Stimulated activated CD8-positive, alpha-beta memory T cell treated with anti-CD3 and anti-CD28 coated beads, Interleukin-4, amount 100 ng/mL, for 48 hours (primary cell): ENCODE measurements around the gene AUTS2.
"Not testable (repeated sequence)": the region's sequence is repeated elsewhere in the genome, so short reads cannot be mapped to it uniquely, and the experiment has no call there.

ENCODE experiments used
- DNase-seq: peaks from one replicate; pipeline ENCODE4 v3.0.0-alpha.2; 2020

The AUTS2 gene

GRCh38 chr7:70344726-70345125, 746.5 kb downstream of the AUTS2 start:
- no peak for DNase-seq

DNA sequence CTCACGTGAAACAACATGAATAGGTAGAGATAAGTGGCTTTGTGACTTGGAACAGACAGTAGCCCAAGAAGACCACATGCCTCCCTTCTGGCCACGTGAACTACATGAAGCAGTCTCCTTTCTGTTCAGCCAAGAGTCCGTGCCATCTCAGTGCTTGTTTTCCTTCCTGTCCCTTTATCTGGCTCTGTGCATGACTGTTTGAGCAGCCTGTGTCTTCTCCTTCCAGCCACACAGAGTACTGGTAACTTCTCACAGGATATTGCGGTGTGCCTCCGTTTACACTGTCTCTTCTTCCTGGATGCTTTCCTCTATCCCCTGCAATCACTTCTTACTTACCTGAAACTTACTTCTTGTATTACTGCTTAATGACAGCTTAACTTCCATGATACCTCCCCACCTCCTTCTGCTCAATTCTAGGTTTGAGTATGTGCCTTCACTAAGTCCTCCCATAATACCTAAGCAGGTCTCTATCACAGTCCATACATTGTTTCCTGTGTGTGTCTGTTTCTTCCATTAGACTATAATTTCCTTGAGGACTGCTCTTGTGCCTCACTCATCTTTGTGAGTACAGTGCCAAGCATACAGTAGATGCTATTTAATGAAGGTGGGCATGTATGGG, 748.7 kb downstream of the AUTS2 start:
- no peak for DNase-seq

DNA sequence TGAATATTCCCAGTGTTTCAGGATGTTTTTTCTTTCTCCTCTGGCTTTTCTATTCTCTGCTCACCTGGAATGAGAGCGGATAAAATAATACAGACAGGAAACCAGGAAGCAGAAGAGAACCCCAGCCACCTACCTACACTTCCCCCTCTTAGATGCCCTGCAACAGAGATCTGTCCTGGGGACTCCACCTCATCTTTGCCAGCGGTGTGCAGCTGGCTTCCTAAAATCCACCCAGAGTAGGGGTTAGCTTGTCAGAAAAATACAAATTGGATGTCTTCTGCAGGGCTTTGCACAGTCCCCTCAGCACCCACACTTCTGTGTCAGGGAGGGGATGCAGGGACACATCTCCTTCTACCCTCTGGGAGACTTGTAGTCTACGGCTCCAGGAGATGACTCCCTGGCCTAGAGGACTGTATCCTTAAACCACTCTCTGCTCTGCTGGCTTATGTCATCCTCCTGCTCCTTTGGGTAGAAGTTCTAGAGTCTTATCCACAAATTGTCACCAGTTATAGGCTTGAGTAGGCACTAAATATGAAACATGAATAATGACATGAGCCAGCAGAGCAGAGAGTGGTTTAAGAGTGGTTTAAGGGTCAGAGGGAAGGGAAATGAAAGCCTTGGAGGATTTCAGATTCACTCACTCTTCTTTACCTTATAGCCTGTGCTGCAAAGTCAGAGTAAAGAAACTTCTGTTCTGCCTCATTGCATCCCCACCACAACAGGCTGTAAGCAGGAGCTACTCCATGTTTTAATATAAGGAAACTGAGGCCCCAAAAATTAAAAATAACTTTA, 749.4 kb downstream of the AUTS2 start:
- DNase-seq, result no peak

DNA sequence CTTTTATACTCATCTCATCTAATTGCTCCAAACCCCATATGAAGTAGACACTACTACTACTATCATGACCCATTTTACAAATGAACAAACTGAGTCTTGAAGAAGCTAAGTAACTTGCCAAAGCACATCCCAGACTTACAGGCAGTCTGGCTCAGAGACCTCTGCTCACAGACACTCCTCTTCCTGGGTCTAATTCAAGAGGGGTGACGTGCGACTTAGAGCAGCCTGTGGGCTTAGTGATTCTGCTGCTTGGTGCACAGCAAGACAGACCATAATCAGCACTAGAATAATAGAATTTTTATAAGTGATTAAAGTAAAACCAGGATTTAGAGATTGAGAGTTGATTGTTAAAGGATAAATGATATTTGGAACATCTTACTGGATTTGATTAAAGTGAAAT, 750.8 kb downstream of the AUTS2 start:
- DNase-seq, result no peak

- DNase-seq, result no peak
These were observed 751.5 kb downstream of the AUTS2 start for GRCh38 chr7:70349819-70350218.

DNA sequence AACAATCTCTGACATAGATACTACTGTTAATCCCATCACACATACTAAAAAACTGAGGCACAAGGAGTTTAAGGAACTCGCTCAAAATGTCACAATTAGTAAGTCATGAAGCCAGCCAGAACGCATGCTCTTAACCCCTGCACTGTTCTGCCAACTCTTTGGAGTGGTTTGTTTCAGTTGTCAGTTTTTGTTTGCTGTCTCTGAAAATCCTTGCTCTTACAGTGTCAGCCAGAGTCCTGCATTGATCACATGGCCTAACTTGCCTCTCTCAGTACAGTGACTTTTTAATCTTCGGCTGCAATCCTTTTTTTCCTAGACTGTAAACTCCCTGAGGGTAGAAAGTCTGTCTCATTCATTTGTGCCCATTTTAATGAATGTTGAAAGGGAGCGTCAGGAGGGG, 753.8 kb downstream of the AUTS2 start:
- no peak for DNase-seq

GRCh38 chr7:70352906-70353305, 754.6 kb downstream of the AUTS2 start:
- no peak for DNase-seq

DNA sequence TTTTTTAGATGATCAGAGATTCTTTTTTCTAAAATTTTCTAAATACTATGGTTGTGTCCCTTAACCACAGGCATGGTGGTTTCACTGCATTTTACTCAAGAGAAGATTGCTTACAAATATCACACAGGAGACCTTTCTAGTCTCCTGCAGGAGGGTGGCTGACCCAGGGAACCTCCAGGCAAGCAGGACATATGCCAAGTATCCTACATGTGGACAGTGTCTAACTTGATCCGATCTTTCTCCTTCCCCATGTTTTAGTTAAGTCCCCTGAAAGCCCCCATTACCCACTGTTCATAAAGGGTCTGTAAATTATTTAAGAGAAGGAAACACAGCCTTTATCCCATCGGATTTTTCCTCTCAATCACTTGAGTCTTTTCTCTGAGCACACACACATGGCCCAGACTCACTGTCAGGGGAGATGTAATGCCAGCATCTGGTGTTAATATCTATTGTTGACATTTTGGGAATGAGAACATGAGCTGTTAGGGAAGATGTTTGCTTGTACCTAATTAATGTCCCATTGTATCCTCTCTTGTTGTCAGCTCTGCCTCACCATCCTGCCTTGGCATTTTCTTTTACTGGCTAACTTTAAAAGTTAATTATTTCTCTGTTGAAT, 755.2 kb downstream of the AUTS2 start:
- DNase-seq, result no peak

DNA sequence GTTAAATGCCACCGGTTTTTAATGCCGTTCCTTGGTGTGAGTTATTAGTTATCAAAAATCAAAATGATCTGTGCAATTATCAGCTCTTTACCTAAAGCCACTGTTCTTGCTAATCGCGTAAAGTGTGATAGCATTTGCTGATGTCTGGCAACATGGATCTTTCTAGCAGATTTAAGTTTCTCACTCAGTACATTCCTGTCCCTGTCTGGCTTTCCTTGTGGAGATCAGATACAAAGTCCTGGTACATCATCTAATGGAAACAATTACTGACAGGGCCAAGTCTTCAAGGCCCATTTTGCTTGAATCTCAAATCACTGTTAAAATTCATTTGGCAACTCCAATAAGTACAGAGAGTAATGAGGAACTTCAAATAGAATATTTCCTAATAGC, 755.7 kb downstream of the AUTS2 start:
- no peak for DNase-seq

GRCh38 chr7:70354409-70355169, 756.3 kb downstream of the AUTS2 start:
- no peak for DNase-seq

GRCh38 chr7:70355198-70356020, 757.1 kb downstream of the AUTS2 start:
- no peak for DNase-seq

DNA sequence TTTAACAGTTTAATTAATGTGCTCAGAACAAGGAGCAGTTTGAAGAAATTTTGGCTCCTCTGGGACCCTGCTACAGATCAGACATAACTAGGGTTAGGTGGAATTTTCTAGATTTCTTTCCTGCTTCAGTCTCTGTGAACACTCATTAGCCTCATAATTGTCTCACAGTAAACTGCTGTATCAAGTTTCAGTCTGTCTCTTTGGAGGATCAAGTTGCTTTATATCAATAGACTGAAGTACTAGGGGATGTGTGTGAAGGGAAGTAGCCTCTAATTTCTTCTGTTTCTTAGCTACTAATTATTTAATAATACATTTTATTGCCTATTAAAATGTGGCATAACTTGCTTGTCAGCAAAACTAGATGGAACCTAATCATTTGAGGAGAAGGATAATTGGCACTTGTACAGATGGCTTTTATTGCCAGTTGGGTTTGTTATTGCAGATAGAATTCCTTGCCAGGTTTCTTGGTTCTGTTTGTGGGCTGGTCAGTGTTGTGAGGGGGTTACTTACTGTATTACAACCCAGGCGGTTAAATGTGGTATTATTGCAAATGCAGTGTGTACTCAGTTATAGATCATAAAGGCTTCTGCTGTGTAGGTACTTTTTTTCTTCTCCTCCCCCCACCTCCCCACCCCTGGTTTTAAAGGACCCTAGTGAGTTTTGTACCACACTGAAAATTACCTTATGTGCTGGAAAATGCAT, 758.0 kb downstream of the AUTS2 start:
- no peak for DNase-seq

- no peak for DNase-seq
These were observed 758.6 kb downstream of the AUTS2 start for GRCh38 chr7:70356787-70357328.

DNA sequence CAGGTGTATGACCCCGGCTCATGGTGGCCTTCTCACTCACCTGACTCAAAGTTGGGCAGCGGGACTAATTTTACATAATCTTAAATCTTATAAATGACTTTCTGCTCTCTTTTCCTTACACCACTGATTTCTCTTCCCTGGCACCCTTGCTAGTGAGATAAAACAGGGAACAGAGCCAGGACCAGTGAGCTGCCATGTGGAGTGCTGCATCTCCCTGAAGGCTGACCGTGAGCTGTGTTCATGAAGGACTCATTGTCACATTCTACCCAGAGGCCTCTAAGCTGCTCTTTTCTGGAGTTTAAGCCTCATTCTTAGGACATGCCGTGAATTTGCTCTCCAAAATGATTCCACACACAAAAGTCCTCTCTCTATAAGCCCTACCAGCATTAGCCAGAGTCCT, 762.3 kb downstream of the AUTS2 start:
- DNase-seq, result no peak

DNA sequence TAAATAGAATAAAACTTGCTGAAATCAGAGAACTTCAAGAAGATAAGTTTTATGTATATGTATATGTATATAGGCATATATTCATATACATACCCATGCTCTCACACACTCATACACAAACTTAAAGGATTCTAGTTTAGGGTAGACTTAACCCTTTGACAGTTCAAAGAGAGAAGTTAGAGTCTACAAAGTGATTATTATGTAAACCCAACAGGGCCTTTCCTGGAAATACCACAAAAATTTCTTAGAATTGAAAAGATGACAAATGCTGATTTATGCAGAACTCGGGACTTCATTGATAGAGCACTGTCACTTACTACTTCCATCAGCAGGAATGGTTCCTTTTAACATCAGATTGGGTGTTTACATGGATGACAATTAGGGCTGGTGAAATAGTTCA, 763.5 kb downstream of the AUTS2 start:
- DNase-seq, result no peak

DNA sequence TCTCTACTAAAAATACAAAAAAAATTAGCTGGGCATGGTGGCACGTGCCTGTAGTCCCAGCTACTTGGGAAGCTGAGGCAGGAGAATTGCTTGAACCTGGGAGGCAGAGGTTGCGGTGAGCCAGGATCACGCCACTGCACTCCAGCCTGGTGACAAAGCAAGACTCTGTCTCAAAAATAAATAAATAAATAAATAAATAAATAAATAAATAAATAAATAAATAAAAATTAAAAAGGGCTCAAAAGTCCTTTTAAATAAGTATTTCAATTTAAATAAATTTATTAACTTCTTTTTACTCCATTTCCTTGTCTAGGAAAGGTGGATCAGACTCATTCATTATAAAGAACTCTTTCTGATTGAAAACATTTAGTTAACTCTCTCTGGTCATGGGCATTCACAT, 766.1 kb downstream of the AUTS2 start:
- DNase-seq, result not testable (repeated sequence)

- DNase-seq, result no peak
These were observed 773.4 kb downstream of the AUTS2 start for GRCh38 chr7:70371652-70372051.

- no peak for DNase-seq
These were observed 774.7 kb downstream of the AUTS2 start for GRCh38 chr7:70372768-70373515.

- no peak for DNase-seq
These were observed 776.7 kb downstream of the AUTS2 start for GRCh38 chr7:70374772-70375533.

GRCh38 chr7:70376561-70377031, 778.3 kb downstream of the AUTS2 start:
- no peak for DNase-seq
